Endothelial cell of umbilical vein (primary cell): ENCODE measurements around the gene AMN1. TPM values are rescaled to one million over a fixed set of nuclear protein-coding genes. Genes with fewer than 3 reads are reported as not detected.

Experiments used
- BruUV-seq: library from RNA; stranded (reverse); fragments of 400-500 nt; replicated peaks from 2 replicates; lab custom pipeline; 2021; lab: Mats Ljungman, UMichigan
- CTCF ChIA-PET: fragments of 300-600, 350-600 bp; sonication (Branson Sonifier 250); formaldehyde crosslinking; loops from one replicate; lab custom pipeline; 2021; ENCODE audit warnings: antibody characterized with exemption, inconsistent platforms; lab: Charles Lee
- POLR2A ChIA-PET: fragments of 300-600, 350-600 bp; sonication (Branson Sonifier 250); formaldehyde crosslinking; loops from one replicate; lab custom pipeline; 2021; ENCODE audit warnings: antibody characterized with exemption, inconsistent platforms; lab: Charles Lee
- DNase-seq: peaks from one replicate; pipeline ENCODE4 v3.0.0-alpha.2; 2011; ENCODE audit warnings: low read depth, low spot score
- FAIRE-seq: peaks from 2 replicates; lab custom pipeline; 2011; peaks lifted over from hg19 to GRCh38; lab: Jason Lieb, UNC
- H2AFZ ChIP-seq: 2 replicates; pipeline ENCODE4 v1.6.0; 2012; ENCODE audit warnings: low read depth, low read length, control low read depth, inconsistent platforms
- H3K27ac ChIP-seq: 2 replicates; pipeline ENCODE4 v1.5.1; 2011; ENCODE audit warnings: low read depth, mild to moderate bottlenecking, control low read depth, low read length, moderate library complexity; ENCODE audit not compliant: insufficient read depth
- H3K27me3 ChIP-seq, 2 experiments: 2 replicates each; pipeline versions ENCODE4 v1.6.0 to v1.6.1; 2011; ENCODE audit warnings: low read length in 2 of 2, mixed read lengths in 1 of 2; ENCODE audit not compliant: control insufficient read depth in 2 of 2, insufficient read depth in 2 of 2
- H3K36me3 ChIP-seq, 2 experiments: 2 replicates in 1 of 2; 3 replicates in 1 of 2; pipeline ENCODE4 v1.5.1; 2011; ENCODE audit warnings: low read length in 2 of 2, mild to moderate bottlenecking in 1 of 2, moderate library complexity in 1 of 2; ENCODE audit not compliant: control insufficient read depth in 2 of 2, insufficient read depth in 2 of 2; ENCODE audit errors: extremely low read depth in 1 of 2
- H3K4me1 ChIP-seq: 3 replicates; pipeline ENCODE4 v1.5.1; 2011; ENCODE audit warnings: mild to moderate bottlenecking, low read length; ENCODE audit not compliant: control insufficient read depth, insufficient read depth; ENCODE audit errors: extremely low read depth
- H3K4me2 ChIP-seq: 2 replicates; pipeline ENCODE4 v1.6.1; 2011; ENCODE audit warnings: low read length, control low read depth, mixed read lengths; ENCODE audit not compliant: insufficient read depth
- H3K4me3 ChIP-seq, 3 experiments: fragments of 200-600 bp in 1 of 3; sonication (generic), shearing (Covaris generic) in 1 of 3; replicated peaks in 1 of 3; 2 replicates each; pipeline ENCODE4 v1.5.1; 2011 to 2016; ENCODE audit warnings: control low read depth in 3 of 3, low read length in 3 of 3, mild to moderate bottlenecking in 2 of 3, inconsistent platforms in 1 of 3, low read depth in 1 of 3, moderate library complexity in 1 of 3; ENCODE audit not compliant: insufficient read depth in 1 of 3
- H3K79me2 ChIP-seq: 2 replicates; pipeline ENCODE4 v1.6.0; 2012; ENCODE audit warnings: low read length, inconsistent platforms; ENCODE audit not compliant: control insufficient read depth, insufficient read depth
- H3K9ac ChIP-seq: replicated peaks from 2 replicates; pipeline ENCODE3; 2011; ENCODE audit warnings: low read length, control low read depth; ENCODE audit not compliant: insufficient read depth; ENCODE audit errors: extremely low read depth
- H3K9me1 ChIP-seq: replicated peaks from 3 replicates; pipeline ENCODE4 v1.6.0; 2011; ENCODE audit warnings: mild to moderate bottlenecking, low read length; ENCODE audit not compliant: control insufficient read depth, insufficient read depth; ENCODE audit errors: extremely low read depth
- H3K9me3 ChIP-seq: replicated peaks from 2 replicates; pipeline ENCODE4 v1.5.1; 2012; ENCODE audit warnings: low read length, inconsistent platforms; ENCODE audit not compliant: control insufficient read depth, insufficient read depth
- H4K20me1 ChIP-seq: replicated peaks from 2 replicates; pipeline ENCODE3; 2011; ENCODE audit warnings: mild to moderate bottlenecking, low read length; ENCODE audit not compliant: control insufficient read depth, insufficient read depth; ENCODE audit errors: extremely low read depth
- EZH2 ChIP-seq: IDR thresholded peaks from 2 replicates; pipeline ENCODE4 v1.6.1; 2012; ENCODE audit warnings: borderline replicate concordance, low read depth, mild to moderate bottlenecking, moderate library complexity, low read length, inconsistent platforms; ENCODE audit not compliant: severe bottlenecking
- FOS ChIP-seq: IDR thresholded peaks from 2 replicates; pipeline ENCODE4 v1.6.1; 2011; ENCODE audit warnings: mild to moderate bottlenecking, low read length, moderate library complexity, borderline replicate concordance; ENCODE audit not compliant: insufficient read depth
- GATA2 ChIP-seq: IDR thresholded peaks from 2 replicates; pipeline ENCODE4 v1.7.0; 2011; ENCODE audit warnings: low read depth, mild to moderate bottlenecking, moderate library complexity, mixed read lengths, low read length; ENCODE audit not compliant: insufficient read length, insufficient read depth
- JUN ChIP-seq: IDR thresholded peaks from 2 replicates; pipeline ENCODE4 v1.6.1; 2011; ENCODE audit warnings: borderline replicate concordance, low read depth; ENCODE audit not compliant: insufficient read length, insufficient read depth
- MYC ChIP-seq: IDR thresholded peaks from one replicate; pipeline ENCODE4 v1.6.1; 2011; ENCODE audit warnings: mild to moderate bottlenecking, low read depth, low read length
- POLR2A ChIP-seq: IDR thresholded peaks from 2 replicates; pipeline ENCODE4 v1.6.1; 2012; ENCODE audit warnings: low read depth, mild to moderate bottlenecking, control low read depth, low read length
- POLR2AphosphoS5 ChIP-seq: IDR thresholded peaks from 2 replicates; pipeline ENCODE4 v1.6.1; 2012; ENCODE audit warnings: low read depth, mild to moderate bottlenecking, control low read depth, low read length, moderate library complexity; ENCODE audit not compliant: insufficient read depth
- dilution Hi-C: fragments of 300-500 bp; cut with MboI; formaldehyde crosslinking; loops from one replicate; pipeline ENCODE4 v1.15.0; 2019; ENCODE audit warnings: low sequenced_read_pairs; ENCODE audit not compliant: extremely low pct_ligation_motif_present
- intact Hi-C: fragments of 100-400 bp; cut with micrococcal nuclease; formaldehyde crosslinking; loops from one replicate; pipeline ENCODE4 v1.10.0; 2022
- polyA plus RNA-seq, 4 experiments: library from polyadenylated mRNA; depleted of rRNA in 3 of 4; stranded (reverse) in 3 of 4; unstranded in 1 of 4; fragments of >200 nt; gene quantifications; 2 replicates each; pipeline versions ENCODE4 v1.2.1 to v1.2.3, GENCODE V29; 2011 to 2012; ENCODE audit warnings: missing spikeins in 1 of 4
- total RNA-seq: library from RNA; stranded (reverse); gene quantifications from 2 replicates; pipeline ENCODE4 v1.2.3, GENCODE V29; 2021
- TF ChIP-seq, protein P1 (sequence below): IDR thresholded peaks from 2 replicates; pipeline ENCODE4 v1.6.1; 2011; ENCODE audit not compliant: insufficient read depth, insufficient read length
- TF ChIP-seq, protein P2 (sequence below), 2 donors: IDR thresholded peaks; 1 replicate in 1 of 2; 2 replicates in 1 of 2; pipeline ENCODE4 v1.5.1; 2011; ENCODE audit warnings: low read length in 2 of 2, mild to moderate bottlenecking in 2 of 2, moderate library complexity in 2 of 2, control low read depth in 1 of 2, inconsistent platforms in 1 of 2, low read depth in 1 of 2; ENCODE audit not compliant: insufficient read depth in 1 of 2; ENCODE audit errors: extremely low read depth in 1 of 2

AMN1 gene
- total and polyA plus RNA-seq, 2 donors (not counting 3 experiments of a cell fraction or from before 2014, with no cell fraction given): 8.5 to 18.0 TPM

DNA sequence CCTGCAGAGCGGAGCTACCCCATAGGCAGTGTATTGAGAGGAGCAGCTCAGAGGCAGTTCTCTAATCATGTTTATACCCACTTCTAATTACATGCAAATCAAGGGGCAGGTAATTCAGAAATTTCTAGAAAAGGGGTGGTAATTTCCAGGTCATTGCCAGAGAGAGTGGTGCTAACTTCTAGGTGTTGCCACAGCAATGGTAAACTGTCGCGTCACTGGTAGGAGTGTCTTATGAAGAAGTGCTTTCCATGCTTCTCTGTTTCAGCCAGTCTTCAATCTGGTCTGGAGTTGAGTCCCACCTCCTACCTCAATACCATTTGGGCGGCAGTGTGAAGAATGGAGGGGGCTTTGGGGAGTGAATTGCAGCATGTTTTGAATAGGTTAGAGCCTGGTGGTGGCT is 8.5 kb upstream of the AMN1 start:
- Histone ChIP-seq H3K27ac (no peak overlapping the region), H3K4me1 (peaks cover 14% of the 10 kb centered on the region), H3K4me3 (no peak overlapping the region), H3K79me2 (no peaks in the 10 kb centered on the region), H3K9ac (no peak overlapping the region), H4K20me1 (no peaks in the 10 kb centered on the region), H3K36me3 (no peaks in the 10 kb centered on the region), H3K27me3 (no peaks in the 10 kb centered on the region), H3K4me2 (no peak overlapping the region), H3K9me3 (no peaks in the 10 kb centered on the region), H2AFZ (no peak overlapping the region), H3K9me1 (no peaks in the 10 kb centered on the region)
- TF ChIP-seq POLR2AphosphoS5: no peak
- no peak for TF ChIP-seq JUN
- no peak for TF ChIP-seq MYC
- no peak for TF ChIP-seq POLR2A
- no peak for TF ChIP-seq GATA2
- TF ChIP-seq FOS: no peak
- TF ChIP-seq EZH2: no peak
- TF ChIP-seq, protein P1, sequence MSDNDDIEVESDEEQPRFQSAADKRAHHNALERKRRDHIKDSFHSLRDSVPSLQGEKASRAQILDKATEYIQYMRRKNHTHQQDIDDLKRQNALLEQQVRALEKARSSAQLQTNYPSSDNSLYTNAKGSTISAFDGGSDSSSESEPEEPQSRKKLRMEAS: no peak
- TF ChIP-seq, protein P2, sequence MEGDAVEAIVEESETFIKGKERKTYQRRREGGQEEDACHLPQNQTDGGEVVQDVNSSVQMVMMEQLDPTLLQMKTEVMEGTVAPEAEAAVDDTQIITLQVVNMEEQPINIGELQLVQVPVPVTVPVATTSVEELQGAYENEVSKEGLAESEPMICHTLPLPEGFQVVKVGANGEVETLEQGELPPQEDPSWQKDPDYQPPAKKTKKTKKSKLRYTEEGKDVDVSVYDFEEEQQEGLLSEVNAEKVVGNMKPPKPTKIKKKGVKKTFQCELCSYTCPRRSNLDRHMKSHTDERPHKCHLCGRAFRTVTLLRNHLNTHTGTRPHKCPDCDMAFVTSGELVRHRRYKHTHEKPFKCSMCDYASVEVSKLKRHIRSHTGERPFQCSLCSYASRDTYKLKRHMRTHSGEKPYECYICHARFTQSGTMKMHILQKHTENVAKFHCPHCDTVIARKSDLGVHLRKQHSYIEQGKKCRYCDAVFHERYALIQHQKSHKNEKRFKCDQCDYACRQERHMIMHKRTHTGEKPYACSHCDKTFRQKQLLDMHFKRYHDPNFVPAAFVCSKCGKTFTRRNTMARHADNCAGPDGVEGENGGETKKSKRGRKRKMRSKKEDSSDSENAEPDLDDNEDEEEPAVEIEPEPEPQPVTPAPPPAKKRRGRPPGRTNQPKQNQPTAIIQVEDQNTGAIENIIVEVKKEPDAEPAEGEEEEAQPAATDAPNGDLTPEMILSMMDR (IDR thresholded peaks at IDR 0.05; ENCODE audit: extremely low read depth in 1 of 2, insufficient read depth in 1 of 2, low read depth in 1 of 2, low read length in 2 of 2): no peak
- no peak for DNase-seq
- no TSS peak for BruUV-seq
- ChIA-PET POLR2A (no interaction called here), CTCF (interaction anchor here (1.2 kb wide), 1 partner anchor 14 kb away, joined by 3 read pairs; no protein-coding TSS in a partner anchor)
- intact Hi-C loops (no loop called here), dilution Hi-C loops (no loop called here)
- FAIRE-seq: no peak
